Measurements from ENCODE around the gene KIF22.

The KIF22 gene

GRCh38 chr16:29841631-29842030, 51.1 kb downstream of the KIF22 start:
- Mint-ChIP-seq H3K9me3 (no peaks in the 10 kb centered on the region), H3K27me3 (no peaks in the 10 kb centered on the region), H3K4me1 (no peaks in the 10 kb centered on the region), H3K36me3 (peaks cover 30% of the 10 kb centered on the region), H3K27ac (no peak overlapping the region), H3K4me3 (no peak overlapping the region)
- no peak for DNase-seq (ENCODE audit: low spot score in 2 of 2)
- ATAC-seq (ENCODE audit: low read depth) = no peak

GRCh38 chr16:29842732-29843346, 52.3 kb downstream of the KIF22 start:
- Mint-ChIP-seq H3K4me3 (no peak overlapping the region), H3K9me3 (no peaks in the 10 kb centered on the region), H3K36me3 (peaks cover 29% of the 10 kb centered on the region), H3K4me1 (no peaks in the 10 kb centered on the region), H3K27me3 (no peaks in the 10 kb centered on the region), H3K27ac (no peak overlapping the region)
- ATAC-seq (ENCODE audit: low read depth) = no peak
- no peak for DNase-seq (ENCODE audit: low spot score in 2 of 2)

DNA sequence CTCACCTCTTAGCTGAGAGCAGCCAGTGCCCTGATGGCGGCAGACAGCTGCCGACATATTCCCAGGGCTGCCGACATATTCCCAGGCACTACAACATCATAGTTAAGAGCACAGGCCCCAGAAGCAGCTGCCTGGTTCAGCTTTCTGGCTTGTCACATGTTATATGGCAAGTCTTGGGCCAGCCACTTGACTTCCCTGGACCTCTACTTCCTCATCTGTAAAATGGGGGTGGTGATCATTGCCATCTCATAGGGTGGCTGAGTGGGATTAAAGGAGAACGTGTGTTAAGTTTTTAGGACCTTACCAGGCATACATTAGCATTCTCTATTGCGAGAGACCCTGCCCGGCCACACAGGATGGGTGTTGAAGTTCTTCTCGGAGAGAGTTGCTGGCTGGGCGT, 53.4 kb downstream of the KIF22 start:
- DNase-seq (ENCODE audit: low spot score in 2 of 2) (no peak), ATAC-seq (ENCODE audit: low read depth) (no peak)
- H3K36me3 Mint-ChIP-seq = peaks cover 29% of the 10 kb centered on the region
- H3K4me1 Mint-ChIP-seq = peaks cover 2% of the 10 kb centered on the region
- no peaks in the 10 kb centered on the region for H3K9me3 Mint-ChIP-seq
- no peak overlapping the region for H3K4me3 Mint-ChIP-seq
- no peaks in the 10 kb centered on the region for H3K27me3 Mint-ChIP-seq
- H3K27ac Mint-ChIP-seq = no peak overlapping the region

GRCh38 chr16:29844575-29845331, 54.2 kb downstream of the KIF22 start:
- Mint-ChIP-seq H3K27ac (peak overlapping the region; percentile 76), H3K27me3 (no peaks in the 10 kb centered on the region), H3K4me3 (no peak overlapping the region), H3K9me3 (no peaks in the 10 kb centered on the region), H3K36me3 (peaks cover 24% of the 10 kb centered on the region), H3K4me1 (peaks cover 2% of the 10 kb centered on the region)
- DNase-seq (ENCODE audit: low spot score in 2 of 2) (no peak), ATAC-seq (ENCODE audit: low read depth) (no peak)

DNA sequence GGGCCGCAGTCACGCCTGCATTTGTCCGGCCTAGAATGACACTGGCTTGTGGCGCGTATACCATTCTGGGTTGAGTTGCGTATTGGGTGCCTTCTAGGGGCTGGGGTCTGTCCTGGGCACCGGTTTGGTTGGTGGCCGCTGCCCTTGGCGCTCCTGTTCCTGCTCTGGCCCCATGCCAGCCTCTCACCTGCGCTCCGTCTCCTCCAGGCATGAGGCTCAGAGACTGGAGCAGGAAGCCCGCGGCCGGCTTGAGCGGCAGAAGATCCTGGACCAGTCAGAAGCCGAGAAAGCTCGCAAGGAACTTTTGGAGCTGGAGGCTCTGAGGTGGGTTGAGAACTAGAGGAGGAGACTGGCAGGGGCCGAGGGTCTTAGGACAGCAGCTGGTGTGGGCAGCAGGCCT, 55.1 kb downstream of the KIF22 start:
- Mint-ChIP-seq H3K27ac (peak overlapping the region; percentile 76), H3K36me3 (peaks cover 21% of the 10 kb centered on the region), H3K4me3 (no peak overlapping the region)

GRCh38 chr16:29848420-29849297, 58.1 kb downstream of the KIF22 start:
- Mint-ChIP-seq H3K27ac (no peak overlapping the region), H3K27me3 (no peaks in the 10 kb centered on the region), H3K9me3 (no peaks in the 10 kb centered on the region), H3K4me1 (peaks cover 2% of the 10 kb centered on the region), H3K36me3 (peaks cover 16% of the 10 kb centered on the region), H3K4me3 (no peak overlapping the region)
- peak; percentile 66 to 70 for DNase-seq (ENCODE audit: low spot score in 2 of 2)
- ATAC-seq (ENCODE audit: low read depth) = peak; percentile 90

More for the DNA sequence above, 55.1 kb downstream of the KIF22 start:
- Mint-ChIP-seq H3K9me3 (no peaks in the 10 kb centered on the region), H3K27me3 (no peaks in the 10 kb centered on the region), H3K4me1 (peaks cover 2% of the 10 kb centered on the region)
- ATAC-seq (ENCODE audit: low read depth) (no peak), DNase-seq (ENCODE audit: low spot score in 2 of 2) (no peak)

GRCh38 chr16:29849505-29849904, 59.0 kb downstream of the KIF22 start:
- Mint-ChIP-seq H3K27ac (no peak overlapping the region), H3K4me3 (no peak overlapping the region), H3K27me3 (no peaks in the 10 kb centered on the region), H3K4me1 (peaks cover 2% of the 10 kb centered on the region), H3K36me3 (peaks cover 12% of the 10 kb centered on the region), H3K9me3 (no peaks in the 10 kb centered on the region)
- no peak for ATAC-seq (ENCODE audit: low read depth)
- DNase-seq (ENCODE audit: low spot score in 2 of 2) = no peak

DNA sequence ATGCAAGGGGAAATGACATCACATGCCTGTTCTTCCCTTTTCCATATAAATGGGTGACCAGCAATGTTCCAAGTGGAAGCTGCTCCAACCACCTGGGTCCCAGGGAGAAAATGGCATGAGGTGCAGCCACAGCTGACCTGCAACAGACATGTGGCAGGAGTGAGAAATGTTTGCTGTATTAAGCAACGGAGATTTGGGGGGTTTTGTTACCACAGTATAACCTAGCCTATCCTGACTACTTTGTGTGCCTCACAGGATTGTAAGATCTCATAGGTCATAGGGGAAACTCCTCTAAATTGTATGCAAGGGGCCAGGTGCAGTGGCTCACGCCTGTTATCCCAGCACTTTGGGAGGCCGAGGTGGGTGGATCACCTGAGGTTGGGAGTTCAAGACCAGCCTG, 60.4 kb downstream of the KIF22 start:
- H3K4me1 Mint-ChIP-seq = peaks cover 2% of the 10 kb centered on the region
- no peak for DNase-seq (ENCODE audit: low spot score in 2 of 2)
- H3K4me3 Mint-ChIP-seq = no peak overlapping the region
- H3K27me3 Mint-ChIP-seq = no peaks in the 10 kb centered on the region
- ATAC-seq (ENCODE audit: low read depth) = no peak
- no peaks in the 10 kb centered on the region for H3K9me3 Mint-ChIP-seq
- H3K27ac Mint-ChIP-seq = no peak overlapping the region
- H3K36me3 Mint-ChIP-seq = peaks cover 4% of the 10 kb centered on the region

GRCh38 chr16:29852654-29853053, 62.1 kb downstream of the KIF22 start:
- ATAC-seq (ENCODE audit: low read depth) (no peak), DNase-seq (ENCODE audit: low spot score in 2 of 2) (no peak)
- no peaks in the 10 kb centered on the region for H3K9me3 Mint-ChIP-seq
- peaks cover 2% of the 10 kb centered on the region for H3K4me1 Mint-ChIP-seq
- no peaks in the 10 kb centered on the region for H3K36me3 Mint-ChIP-seq
- H3K4me3 Mint-ChIP-seq = no peak overlapping the region
- no peaks in the 10 kb centered on the region for H3K27me3 Mint-ChIP-seq
- H3K27ac Mint-ChIP-seq = no peak overlapping the region

- DNase-seq (ENCODE audit: low spot score in 2 of 2) = no peak
- no peaks in the 10 kb centered on the region for H3K9me3 Mint-ChIP-seq
- peaks cover 12% of the 10 kb centered on the region for H3K36me3 Mint-ChIP-seq
- ATAC-seq (ENCODE audit: low read depth) = no peak
- H3K27me3 Mint-ChIP-seq = no peaks in the 10 kb centered on the region
- H3K4me3 Mint-ChIP-seq = no peak overlapping the region
- H3K27ac Mint-ChIP-seq = no peak overlapping the region
- H3K4me1 Mint-ChIP-seq = no peaks in the 10 kb centered on the region
Measured at GRCh38 chr16:29854520-29855100, 64.1 kb downstream of the KIF22 start.
